Measurements from ENCODE around the gene EMC9. TPM values are rescaled to one million over a fixed set of nuclear protein-coding genes. Genes with fewer than 3 reads are reported as not detected.

The EMC9 gene
- total and polyA plus RNA-seq, 4 donors: 4.6 to 29.4 (median 20.0) TPM

DNA sequence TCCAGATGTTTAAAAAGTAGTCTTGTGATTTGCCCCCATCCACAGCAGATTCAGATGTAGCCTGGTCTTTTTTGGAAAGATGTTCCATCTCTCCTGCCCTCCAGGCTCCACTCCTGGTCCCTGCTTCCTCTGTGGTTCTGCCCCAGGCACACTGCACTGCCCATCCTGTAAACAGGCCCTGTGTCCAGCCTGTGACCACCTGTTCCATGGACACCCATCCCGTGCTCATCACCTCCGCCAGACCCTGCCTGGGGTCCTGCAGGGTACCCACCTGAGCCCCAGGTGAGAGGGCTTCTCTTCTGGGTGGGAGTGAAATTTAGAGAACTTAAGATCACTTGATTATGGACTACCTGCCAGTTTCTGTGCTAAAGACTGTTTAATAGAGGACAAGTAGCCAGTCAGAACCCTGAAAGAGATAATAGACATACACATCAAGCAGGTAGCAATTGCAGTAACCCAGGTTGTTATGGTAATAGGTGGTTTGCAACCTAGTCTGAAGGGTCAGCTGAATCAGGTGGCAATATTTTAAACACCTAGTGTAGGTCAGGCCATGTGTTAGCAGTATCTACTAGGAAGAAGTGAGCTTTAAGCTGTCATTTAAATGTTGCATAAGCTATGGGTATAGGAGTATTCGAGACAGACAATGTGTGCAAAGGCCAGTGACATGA is 8.0 kb upstream of the EMC9 start:
- DNase-seq (no peak), ATAC-seq (ENCODE audit: insufficient read depth, low FRiP score) (no peak)
- no peak overlapping the region for H3K4me3 ChIP-seq
- H3K9ac ChIP-seq (ENCODE audit: insufficient read depth in 1 of 2, low read length in 2 of 2): no peak overlapping the region
- no peaks in the 10 kb centered on the region for H3K27me3 ChIP-seq (ENCODE audit: control insufficient read depth in 3 of 3, insufficient read depth in 3 of 3, low read length in 2 of 3)
- H3K27ac ChIP-seq (ENCODE audit: low read depth in 1 of 2, low read length in 1 of 2): no peak overlapping the region
- WGBS, 2 donors: 92 to 98% methylated on average over 3 of the region's 3 CpGs
- peaks cover 11 to 37% (median 26%) of the 10 kb centered on the region in 4 donors for H3K36me3 ChIP-seq (ENCODE audit: control insufficient read depth in 4 of 4, insufficient read depth in 4 of 4, low read length in 4 of 4)
- TF ChIP-seq, protein P1, sequence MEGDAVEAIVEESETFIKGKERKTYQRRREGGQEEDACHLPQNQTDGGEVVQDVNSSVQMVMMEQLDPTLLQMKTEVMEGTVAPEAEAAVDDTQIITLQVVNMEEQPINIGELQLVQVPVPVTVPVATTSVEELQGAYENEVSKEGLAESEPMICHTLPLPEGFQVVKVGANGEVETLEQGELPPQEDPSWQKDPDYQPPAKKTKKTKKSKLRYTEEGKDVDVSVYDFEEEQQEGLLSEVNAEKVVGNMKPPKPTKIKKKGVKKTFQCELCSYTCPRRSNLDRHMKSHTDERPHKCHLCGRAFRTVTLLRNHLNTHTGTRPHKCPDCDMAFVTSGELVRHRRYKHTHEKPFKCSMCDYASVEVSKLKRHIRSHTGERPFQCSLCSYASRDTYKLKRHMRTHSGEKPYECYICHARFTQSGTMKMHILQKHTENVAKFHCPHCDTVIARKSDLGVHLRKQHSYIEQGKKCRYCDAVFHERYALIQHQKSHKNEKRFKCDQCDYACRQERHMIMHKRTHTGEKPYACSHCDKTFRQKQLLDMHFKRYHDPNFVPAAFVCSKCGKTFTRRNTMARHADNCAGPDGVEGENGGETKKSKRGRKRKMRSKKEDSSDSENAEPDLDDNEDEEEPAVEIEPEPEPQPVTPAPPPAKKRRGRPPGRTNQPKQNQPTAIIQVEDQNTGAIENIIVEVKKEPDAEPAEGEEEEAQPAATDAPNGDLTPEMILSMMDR (IDR thresholded peaks at IDR 0.05; ENCODE audit: control extremely low read depth, extremely low read depth): no peak
- peaks cover 8 to 20% (median 12%) of the 10 kb centered on the region in 5 donors for H3K4me1 ChIP-seq (ENCODE audit: control insufficient read depth in 5 of 5, insufficient read depth in 5 of 5, low read length in 5 of 5)
- no peaks in the 10 kb centered on the region for H3K9me3 ChIP-seq (ENCODE audit: control insufficient read depth in 4 of 4, insufficient read depth in 3 of 4, low read length in 3 of 4)

- TF ChIP-seq, protein P1 (IDR thresholded peaks at IDR 0.05; ENCODE audit: control extremely low read depth, extremely low read depth): no peak
- no peaks in the 10 kb centered on the region for H3K27me3 ChIP-seq (ENCODE audit: control insufficient read depth in 3 of 3, insufficient read depth in 3 of 3, low read length in 2 of 3)
- peaks cover 8 to 20% (median 12%) of the 10 kb centered on the region in 5 donors for H3K4me1 ChIP-seq (ENCODE audit: control insufficient read depth in 5 of 5, insufficient read depth in 5 of 5, low read length in 5 of 5)
- peak overlapping the region; percentile 89 to 90 for H3K27ac ChIP-seq (ENCODE audit: low read depth in 1 of 2, low read length in 1 of 2)
- WGBS, 2 donors: 6 to 9% methylated on average over 29 of the region's 29 CpGs
- H3K36me3 ChIP-seq (ENCODE audit: control insufficient read depth in 4 of 4, insufficient read depth in 4 of 4, low read length in 4 of 4): peaks cover 11 to 47% (median 36%) of the 10 kb centered on the region in 4 donors
- DNase-seq (no peak), ATAC-seq (ENCODE audit: insufficient read depth, low FRiP score) (no peak)
- peak overlapping the region in 1 of 2 donors; percentile 82 for H3K9ac ChIP-seq (ENCODE audit: insufficient read depth in 1 of 2, low read length in 2 of 2)
- H3K4me3 ChIP-seq: peak overlapping the region; percentile 94
- H3K9me3 ChIP-seq (ENCODE audit: control insufficient read depth in 4 of 4, insufficient read depth in 3 of 4, low read length in 3 of 4): no peaks in the 10 kb centered on the region
These were observed 6.5 kb upstream of the EMC9 start for GRCh38 chr14:24147761-24148428.

DNA sequence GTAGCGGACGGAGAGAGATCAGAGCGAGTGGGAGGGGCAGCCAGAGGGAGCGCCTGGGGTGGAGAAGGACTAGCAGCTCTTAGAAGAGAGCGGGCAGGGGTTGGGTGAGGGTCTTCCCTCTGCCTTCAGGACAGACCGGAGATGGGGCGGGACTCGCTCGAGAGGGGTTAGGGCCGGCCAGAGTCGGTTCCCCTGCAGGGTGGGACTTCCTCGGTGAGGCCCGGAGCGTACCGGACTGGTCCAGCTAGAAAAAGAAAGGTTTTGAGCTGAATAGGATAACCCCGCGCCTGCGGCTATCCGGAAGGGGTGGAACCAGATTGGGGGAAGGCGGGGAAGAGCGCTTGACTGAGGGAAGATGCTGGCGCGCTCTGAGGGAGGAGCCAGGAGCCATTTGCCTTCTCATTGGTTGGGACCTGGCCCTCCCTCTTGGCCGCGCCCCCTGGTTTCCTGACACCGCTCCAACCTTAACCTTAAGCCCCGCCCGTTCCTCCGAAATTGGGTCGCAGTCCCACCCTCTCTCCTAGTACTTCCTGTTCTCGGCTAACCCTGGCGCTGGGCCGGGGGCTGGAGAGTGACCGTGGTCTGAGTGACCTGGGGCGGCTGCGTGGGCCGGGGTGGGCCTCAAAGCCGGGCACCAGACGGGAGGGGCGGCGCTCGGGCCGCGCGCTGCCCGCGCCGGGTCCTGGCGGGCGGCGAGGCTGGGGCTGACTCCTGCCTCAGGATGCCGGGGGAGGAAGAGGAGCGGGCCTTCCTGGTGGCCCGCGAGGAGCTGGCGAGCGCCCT is 5.8 kb upstream of the EMC9 start, which contains the start of gene RNF31:
Gene RNF31 (plus strand): TSS at position 521 of the 783 bp plus-strand sequence. CDS start 201 bp downstream, at position 722.
- peaks cover 8 to 22% (median 12%) of the 10 kb centered on the region in 5 donors for H3K4me1 ChIP-seq (ENCODE audit: control insufficient read depth in 5 of 5, insufficient read depth in 5 of 5, low read length in 5 of 5)
- H3K27me3 ChIP-seq (ENCODE audit: control insufficient read depth in 3 of 3, insufficient read depth in 3 of 3, low read length in 2 of 3): no peaks in the 10 kb centered on the region
- TF ChIP-seq, protein P1 (IDR thresholded peaks at IDR 0.05; ENCODE audit: control extremely low read depth, extremely low read depth): no peak
- 0 to 1% methylated on average over 50 to 57 of the region's 57 CpGs for WGBS, 2 donors
- peak within 1 kb of the TSS; percentile 89 to 93 for H3K27ac ChIP-seq (ENCODE audit: low read depth in 1 of 2, low read length in 1 of 2)
- ATAC-seq (ENCODE audit: insufficient read depth, low FRiP score) (peak; percentile 94), DNase-seq (peak; percentile 98 to 100 (median 99))
- H3K36me3 ChIP-seq (ENCODE audit: control insufficient read depth in 4 of 4, insufficient read depth in 4 of 4, low read length in 4 of 4): peaks cover 11 to 47% (median 36%) of the 10 kb centered on the region in 4 donors
- peak within 1 kb of the TSS; percentile 94 for H3K4me3 ChIP-seq
- no peaks in the 10 kb centered on the region for H3K9me3 ChIP-seq (ENCODE audit: control insufficient read depth in 4 of 4, insufficient read depth in 3 of 4, low read length in 3 of 4)
- peak within 1 kb of the TSS in 1 of 2 donors; percentile 85 for H3K9ac ChIP-seq (ENCODE audit: insufficient read depth in 1 of 2, low read length in 2 of 2)
